Fibroblast of lung (primary cell): ENCODE data around the gene CNDP1.
"Not testable (repeated sequence)": the region's sequence is repeated elsewhere in the genome, so short reads cannot be mapped to it uniquely, and the experiment has no call there.

Experiments
- CTCF ChIP-seq, 2 donors: IDR thresholded peaks in 1 of 2; conservative IDR thresholded peaks in 1 of 2; 1 replicate in 1 of 2; 2 replicates in 1 of 2; pipeline ENCODE4 v1.5.1; 2011 to 2012; ENCODE audit warnings: low read length in 2 of 2, control low read depth in 1 of 2, inconsistent platforms in 1 of 2, low read depth in 1 of 2, mild to moderate bottlenecking in 1 of 2
- EZH2 ChIP-seq: IDR thresholded peaks from 2 replicates; pipeline ENCODE4 v1.5.1; 2012; ENCODE audit warnings: low read length, control low read depth, mild to moderate bottlenecking; ENCODE audit errors: missing control alignments

- TF ChIP-seq CTCF (conservative IDR thresholded peaks at IDR 0.05 in 1 of 2, IDR thresholded peaks at IDR 0.05 in 1 of 2; ENCODE audit: low read depth in 1 of 2, low read length in 2 of 2); EZH2: not testable (repeated sequence)
Measured at GRCh38 chr18:74524915-74525314, 9.4 kb upstream of the CNDP1 start.
